Stimulated activated CD8-positive, alpha-beta memory T cell treated with anti-CD3 and anti-CD28 coated beads, Interleukin-7, amount 100 ng/mL, for 1 hour (primary cell): ENCODE measurements around the gene UBE2O.

Experiments
- DNase-seq, 2 donors: peaks; one replicate each; pipeline ENCODE4 v3.0.0-alpha.2; 2020; ENCODE audit warnings: low read depth in 2 of 2

The UBE2O gene

GRCh38 chr17:76485569-76485968 lies 32.6 kb upstream of the UBE2O start:
- no peak for DNase-seq

GRCh38 chr17:76484228-76484725 lies 31.3 kb upstream of the UBE2O start:
- DNase-seq = no peak

GRCh38 chr17:76481071-76481655 lies 28.2 kb upstream of the UBE2O start:
- DNase-seq = no peak

GRCh38 chr17:76480632-76481031 lies 27.7 kb upstream of the UBE2O start:
- no peak for DNase-seq

GRCh38 chr17:76479515-76480060 lies 26.6 kb upstream of the UBE2O start:
- no peak for DNase-seq

GRCh38 chr17:76478730-76479514 lies 26.0 kb upstream of the UBE2O start:
- no peak for DNase-seq

- DNase-seq = no peak
These were observed 25.1 kb upstream of the UBE2O start for GRCh38 chr17:76478097-76478496.

- no peak for DNase-seq
These were observed 24.6 kb upstream of the UBE2O start for GRCh38 chr17:76477576-76477975.

- no peak for DNase-seq
These were observed 23.8 kb upstream of the UBE2O start for GRCh38 chr17:76476736-76477135.

- no peak for DNase-seq
These were observed 22.4 kb upstream of the UBE2O start for GRCh38 chr17:76475302-76475701.

GRCh38 chr17:76474894-76475293 lies 21.9 kb upstream of the UBE2O start:
- DNase-seq = no peak

GRCh38 chr17:76474238-76474637 lies 21.3 kb upstream of the UBE2O start:
- no peak for DNase-seq

GRCh38 chr17:76473541-76473985 lies 20.6 kb upstream of the UBE2O start:
- no peak for DNase-seq

GRCh38 chr17:76472726-76473125 lies 19.8 kb upstream of the UBE2O start:
- no peak for DNase-seq

GRCh38 chr17:76472258-76472645 lies 19.3 kb upstream of the UBE2O start:
- DNase-seq = no peak

GRCh38 chr17:76471498-76472257 lies 18.7 kb upstream of the UBE2O start:
- no peak for DNase-seq

GRCh38 chr17:76469991-76470739 lies 17.2 kb upstream of the UBE2O start:
- DNase-seq = no peak

GRCh38 chr17:76469076-76469990 lies 16.4 kb upstream of the UBE2O start:
- DNase-seq = no peak

GRCh38 chr17:76468634-76469010 lies 15.7 kb upstream of the UBE2O start:
- DNase-seq = no peak

GRCh38 chr17:76467809-76468633 lies 15.1 kb upstream of the UBE2O start:
- no peak for DNase-seq
